Fibroblast of pulmonary artery (primary cell): Measurements from ENCODE around the gene PANK2.
"Not testable (repeated sequence)": the region's sequence is repeated elsewhere in the genome, so short reads cannot be mapped to it uniquely, and the experiment has no call there.

Experiments used
- DNase-seq: peaks from one replicate; pipeline ENCODE4 v3.0.0-alpha.2; 2010; ENCODE audit warnings: low read depth
- H3K4me3 ChIP-seq: replicated peaks from 2 replicates; pipeline ENCODE4 v1.5.1; 2011; ENCODE audit warnings: low read depth, mild to moderate bottlenecking, control low read depth, low read length, moderate library complexity
- CTCF ChIP-seq: IDR thresholded peaks from 2 replicates; pipeline ENCODE4 v1.5.1; 2011; ENCODE audit warnings: mild to moderate bottlenecking, control low read depth, low read length, inconsistent platforms; ENCODE audit errors: missing control alignments

The PANK2 gene

DNA sequence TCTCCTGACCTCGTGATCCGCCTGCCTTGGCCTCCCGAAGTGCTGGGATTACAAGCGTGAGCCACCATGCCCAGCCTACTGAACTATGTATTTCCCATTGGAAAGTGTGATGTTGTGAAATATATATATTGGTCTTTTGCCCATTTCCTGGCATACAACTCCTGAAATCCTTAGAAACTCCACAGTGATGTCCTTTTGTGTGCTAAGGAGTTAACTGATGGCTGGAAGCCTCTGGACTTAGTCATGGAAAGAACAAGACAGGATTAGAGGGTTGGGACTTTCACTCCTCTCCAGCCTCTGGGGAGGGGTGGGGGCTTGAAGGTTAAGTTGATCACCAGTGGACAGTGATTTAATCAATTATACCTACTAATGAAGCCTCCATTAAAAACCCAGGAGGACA is 7.1 kb downstream of the PANK2 start:
- DNase-seq, result peak; percentile 78
- no peak overlapping the region for H3K4me3 ChIP-seq
- TF ChIP-seq CTCF, result no peak

DNA sequence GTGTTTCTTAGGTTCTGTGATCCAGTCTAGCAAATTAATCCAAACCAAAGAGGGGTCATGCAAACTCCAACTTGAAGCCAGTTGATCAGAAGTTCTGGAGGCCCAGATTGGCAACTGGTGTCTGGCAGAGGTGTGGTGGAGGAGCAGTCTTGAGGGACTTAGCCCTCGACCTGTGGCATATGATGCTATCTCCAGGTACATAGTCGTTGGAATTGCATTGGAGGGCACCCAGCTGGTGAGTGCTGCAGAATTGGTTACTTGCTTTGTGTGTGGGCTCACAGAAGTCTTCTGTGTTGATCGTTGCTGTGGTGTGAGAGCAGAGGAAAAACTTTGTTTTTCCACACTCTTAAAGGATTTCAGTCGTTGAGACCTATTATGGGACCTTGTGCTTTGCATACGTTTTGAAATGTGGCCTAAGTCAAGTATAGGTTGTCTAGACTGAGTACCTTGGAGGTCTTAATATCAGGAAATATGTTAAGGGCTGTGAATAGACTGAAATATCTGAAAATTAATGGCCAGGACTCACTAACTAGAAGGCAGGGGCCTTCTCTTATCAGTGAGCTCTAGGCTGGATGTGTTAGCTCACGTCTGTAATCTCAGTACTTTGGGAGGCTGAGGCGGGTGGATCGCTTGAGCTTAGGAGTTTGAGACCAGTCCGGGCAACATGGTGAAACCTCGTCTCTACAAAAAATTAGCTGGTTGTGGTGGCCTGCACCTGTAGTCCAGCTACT is 7.8 kb downstream of the PANK2 start:
- no peak for DNase-seq
- no peak overlapping the region for H3K4me3 ChIP-seq
- no peak for TF ChIP-seq CTCF

- DNase-seq, result not testable (repeated sequence)
Observed at GRCh38 chr20:3898181-3898580, 9.0 kb downstream of the PANK2 start.

GRCh38 chr20:3898639-3899038 is 9.5 kb downstream of the PANK2 start:
- no peak for DNase-seq
- TF ChIP-seq CTCF, result no peak
- no peak overlapping the region for H3K4me3 ChIP-seq

More at GRCh38 chr20:3898181-3898580, 9.0 kb downstream of the PANK2 start:
- not testable (repeated sequence) for H3K4me3 ChIP-seq

GRCh38 chr20:3900187-3900604 is 11.0 kb downstream of the PANK2 start:
- no peak for DNase-seq
- TF ChIP-seq CTCF, result no peak

GRCh38 chr20:3901028-3901705 is 12.0 kb downstream of the PANK2 start:
- no peak for TF ChIP-seq CTCF

More at GRCh38 chr20:3900187-3900604, 11.0 kb downstream of the PANK2 start:
- no peak overlapping the region for H3K4me3 ChIP-seq

GRCh38 chr20:3901706-3902440 is 12.7 kb downstream of the PANK2 start:
- DNase-seq, result no peak
- peak overlapping the region; percentile 21 for H3K4me3 ChIP-seq
- no peak for TF ChIP-seq CTCF

More at GRCh38 chr20:3901028-3901705, 12.0 kb downstream of the PANK2 start:
- peak; percentile 44 for DNase-seq
- H3K4me3 ChIP-seq, result peak overlapping the region; percentile 21
